ENCODE results near the gene PMVK.

PMVK gene

GRCh38 chr1:154945962-154946850, 9.7 kb upstream of the PMVK start:
- DNase-seq = no peak

DNA sequence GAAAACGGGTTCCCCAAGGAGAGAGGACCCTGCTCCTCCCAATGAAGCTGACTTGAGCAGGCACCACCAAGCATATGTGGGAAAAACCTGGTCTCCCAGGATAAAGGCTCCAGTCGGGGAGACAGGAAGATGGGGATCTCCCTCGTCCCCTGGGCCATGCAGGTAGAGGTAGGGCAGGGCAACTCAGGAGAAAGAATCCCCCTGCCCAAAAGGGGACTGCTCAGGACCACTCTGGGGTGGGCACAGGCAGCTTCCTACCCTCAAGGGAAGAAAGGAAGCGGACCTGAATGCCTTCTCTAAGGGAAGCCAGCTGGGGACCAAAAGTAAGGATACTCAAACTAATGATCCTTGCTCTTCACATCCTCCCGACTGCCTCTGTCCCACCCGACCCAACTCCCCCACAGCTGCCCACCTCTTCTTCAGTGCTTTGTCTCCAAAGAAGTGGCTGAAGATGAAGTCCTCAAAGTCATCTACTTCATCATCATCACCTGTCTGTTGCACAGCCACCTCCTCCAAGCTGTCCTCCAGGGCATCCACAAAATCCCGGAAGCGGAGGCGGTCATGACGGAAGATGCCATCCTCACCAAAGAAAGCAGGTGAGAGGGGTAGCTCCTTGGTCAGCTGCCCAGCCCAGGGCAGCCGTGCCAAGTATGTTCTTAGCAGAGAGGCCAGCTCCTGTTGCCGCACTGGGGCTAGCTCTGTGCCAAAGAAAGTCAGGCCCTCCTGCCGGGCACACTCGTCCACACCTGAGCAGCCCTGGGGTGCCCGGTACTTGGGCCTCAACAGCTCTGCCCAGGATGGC, 8.8 kb upstream of the PMVK start:
- no peak for DNase-seq

- DNase-seq = no peak
These were observed 8.1 kb upstream of the PMVK start for GRCh38 chr1:154944401-154945159.

DNA sequence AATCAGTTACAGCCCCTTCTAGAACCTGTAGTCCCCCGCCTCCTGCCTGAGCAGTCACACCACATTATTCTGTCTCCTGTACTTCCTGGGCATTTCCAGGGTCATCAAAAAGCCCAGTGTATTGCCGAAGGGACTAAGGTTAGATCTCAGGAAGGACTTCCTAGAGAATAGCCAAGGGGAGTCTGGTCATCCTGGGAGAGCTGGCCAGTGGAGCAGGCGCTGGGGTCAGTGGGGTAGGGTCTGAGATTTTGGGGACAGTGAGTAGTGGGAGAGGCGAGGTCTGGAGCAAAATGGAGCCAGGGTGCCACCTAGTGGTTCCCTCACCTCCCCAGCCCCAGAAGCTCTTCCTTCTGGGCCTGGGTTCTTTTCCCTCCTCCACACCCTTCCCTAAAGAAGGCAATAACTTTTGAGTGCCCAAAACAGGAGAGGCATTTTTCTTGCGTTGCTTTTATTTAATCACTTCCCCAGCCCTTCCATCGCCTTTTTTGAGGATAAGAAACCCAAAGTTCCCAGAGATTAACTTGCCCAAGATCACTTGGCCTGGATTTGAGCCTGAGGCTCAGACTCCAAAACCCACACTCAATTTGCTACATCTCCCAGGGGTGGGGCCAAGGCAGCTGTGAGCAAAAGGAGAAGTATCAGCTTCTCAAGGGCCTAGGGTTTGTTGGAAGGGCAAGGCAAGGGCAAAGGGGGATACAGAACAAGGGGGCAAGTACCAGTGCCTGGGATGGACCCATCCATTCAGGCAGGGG, 7.3 kb upstream of the PMVK start:
- DNase-seq = peak; percentile 41 to 62 (median 59)

DNA sequence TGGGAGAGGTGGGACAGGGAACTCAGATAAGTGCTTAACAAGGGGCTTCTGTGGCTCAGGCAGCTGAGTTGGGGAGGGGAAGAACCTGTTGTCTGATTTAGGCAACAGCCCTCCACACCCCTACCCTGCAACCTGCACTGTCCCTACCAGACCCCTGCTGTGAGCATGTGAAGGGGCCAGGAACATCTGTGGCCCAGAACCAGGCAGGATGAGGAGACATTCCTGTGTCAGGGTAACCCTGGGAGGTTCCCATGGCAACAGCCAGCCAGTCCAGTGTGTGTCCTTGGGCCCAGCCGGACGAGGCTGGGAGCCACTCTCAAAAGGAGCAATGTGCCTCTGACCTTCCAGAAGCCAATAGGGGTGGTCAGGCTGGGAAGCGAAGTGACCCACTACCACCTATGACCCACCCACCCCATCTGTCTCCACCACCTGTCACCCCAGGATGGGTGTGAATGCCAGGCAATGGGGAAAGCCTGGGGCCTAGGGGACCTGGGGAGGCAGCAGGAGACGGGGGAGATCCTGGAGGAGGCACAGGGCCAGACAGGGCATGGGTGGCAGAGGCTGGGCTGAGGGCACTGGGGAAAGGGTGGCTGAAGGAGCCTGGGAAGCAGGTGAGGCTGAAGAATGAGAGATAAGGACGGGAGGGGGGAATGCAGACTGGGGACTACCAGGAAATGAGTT, 5.0 kb upstream of the PMVK start:
- DNase-seq = no peak

DNA sequence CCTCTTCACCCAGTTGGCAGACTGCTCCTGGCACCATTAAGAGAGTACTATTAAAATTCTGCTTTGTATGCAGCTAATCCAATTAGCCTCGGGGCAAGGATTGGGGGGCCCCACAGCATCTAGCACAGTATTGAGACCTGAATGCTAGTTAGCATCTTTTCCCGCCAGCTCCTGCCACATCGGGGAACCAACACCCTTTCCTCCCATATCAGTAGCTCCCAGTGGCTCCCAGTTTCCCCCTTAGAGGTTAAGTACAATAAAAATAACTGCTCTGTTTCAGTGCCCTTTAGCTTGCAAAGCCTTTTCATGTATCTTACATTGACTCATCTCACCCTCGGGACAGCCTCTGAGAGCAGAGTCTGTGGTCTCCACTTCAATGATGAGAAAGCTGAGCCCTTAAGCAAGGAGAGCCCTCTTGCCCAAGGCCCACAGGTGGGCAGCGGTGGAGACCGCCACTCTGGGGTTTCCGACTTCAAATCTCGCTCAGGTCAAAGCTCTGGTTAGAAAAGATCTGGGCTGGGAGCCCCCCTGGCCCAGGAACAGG, 4.2 kb upstream of the PMVK start:
- no peak for DNase-seq

- DNase-seq = no peak
These were observed 3.7 kb upstream of the PMVK start for GRCh38 chr1:154940213-154940560.

DNA sequence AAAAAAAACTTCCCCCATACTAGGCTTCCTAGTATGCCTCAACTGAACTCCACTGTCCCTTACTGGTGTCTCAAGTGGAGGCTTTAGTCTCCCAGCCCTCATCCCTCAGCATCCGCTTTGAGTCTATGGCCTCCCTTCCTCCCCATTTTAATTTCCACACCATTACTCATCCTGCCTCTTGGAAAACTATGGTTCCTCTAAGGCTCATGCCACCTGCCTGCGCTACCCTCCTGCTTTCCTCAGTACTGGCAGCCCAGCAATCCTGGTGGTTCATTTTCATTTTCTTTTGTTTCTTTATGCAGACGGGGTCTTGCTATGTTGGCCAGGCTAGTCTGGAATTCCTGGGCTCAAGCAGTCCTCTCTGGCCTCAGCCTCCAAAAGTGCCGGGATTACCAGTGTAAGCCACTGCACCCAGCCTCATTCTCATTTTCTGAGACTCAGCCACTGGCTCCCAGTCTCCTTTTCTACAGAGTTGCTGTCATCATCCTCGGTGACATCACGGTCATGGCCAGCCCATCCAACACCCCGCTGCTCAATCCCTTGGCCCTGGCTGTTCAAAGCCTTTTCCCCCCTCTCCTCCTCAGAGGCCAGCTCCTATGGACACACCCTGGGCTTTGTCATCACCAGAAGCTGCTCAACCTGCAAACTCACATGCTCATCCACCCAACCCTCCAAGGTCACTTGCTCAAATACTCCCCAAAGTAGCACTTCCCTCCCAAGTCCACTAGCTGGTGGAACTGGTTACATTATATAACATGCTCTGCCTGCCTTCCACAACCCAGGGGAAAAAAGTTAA, 2.3 kb upstream of the PMVK start:
- no peak for DNase-seq

GRCh38 chr1:154937988-154938386, 1.5 kb upstream of the PMVK start:
- no peak for DNase-seq

DNA sequence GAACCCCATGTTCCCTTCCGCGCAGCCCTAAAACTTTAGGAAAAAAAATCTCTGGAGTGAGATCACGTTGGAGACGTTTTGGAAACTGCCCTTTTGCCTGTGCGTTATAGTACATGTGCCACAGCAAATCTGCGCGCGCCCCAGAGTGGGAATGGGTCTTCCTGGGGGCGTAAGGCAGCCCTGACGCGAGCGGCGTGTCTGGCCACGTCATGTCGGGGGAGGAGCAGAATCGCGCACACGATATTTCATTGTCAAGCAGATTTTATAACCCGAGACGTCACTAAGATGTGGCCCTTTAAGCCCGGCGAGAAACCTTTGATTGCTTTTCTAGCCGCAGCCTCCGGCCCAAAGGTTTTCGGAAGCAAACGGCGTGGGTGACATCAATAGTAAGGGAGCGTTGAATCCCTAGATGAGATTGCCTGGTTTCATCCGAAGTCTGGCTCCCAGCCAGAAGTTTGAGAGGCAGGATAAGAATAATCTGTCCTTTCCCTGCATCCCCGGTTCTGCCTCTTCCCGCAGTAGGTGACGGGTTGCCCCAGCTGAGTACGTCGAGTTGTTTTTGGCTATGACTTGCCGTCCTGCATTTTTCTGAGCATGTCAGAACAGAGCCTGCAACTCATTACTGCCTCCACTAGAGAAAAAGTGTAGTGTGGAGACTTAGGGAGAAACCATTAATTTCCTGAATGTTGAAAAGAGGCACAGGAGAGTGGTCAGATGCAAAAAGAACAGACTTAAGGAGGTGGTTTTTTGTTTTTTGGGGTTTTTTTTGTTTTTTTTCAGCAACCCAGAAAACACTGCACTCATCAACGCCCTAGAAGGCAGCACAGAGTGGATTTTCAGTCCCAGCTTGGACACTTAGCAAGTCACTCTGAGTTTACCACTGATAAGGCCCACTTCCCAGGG, 817 bp upstream of the PMVK start:
- DNase-seq = peak; percentile 90 to 94 (median 93)

- DNase-seq = no peak
These were observed 567 bp downstream of the PMVK start for GRCh38 chr1:154935749-154936554.

- no peak for DNase-seq
These were observed 2.1 kb downstream of the PMVK start for GRCh38 chr1:154934358-154934948.

GRCh38 chr1:154931940-154932487, 4.5 kb downstream of the PMVK start:
- DNase-seq = no peak

DNA sequence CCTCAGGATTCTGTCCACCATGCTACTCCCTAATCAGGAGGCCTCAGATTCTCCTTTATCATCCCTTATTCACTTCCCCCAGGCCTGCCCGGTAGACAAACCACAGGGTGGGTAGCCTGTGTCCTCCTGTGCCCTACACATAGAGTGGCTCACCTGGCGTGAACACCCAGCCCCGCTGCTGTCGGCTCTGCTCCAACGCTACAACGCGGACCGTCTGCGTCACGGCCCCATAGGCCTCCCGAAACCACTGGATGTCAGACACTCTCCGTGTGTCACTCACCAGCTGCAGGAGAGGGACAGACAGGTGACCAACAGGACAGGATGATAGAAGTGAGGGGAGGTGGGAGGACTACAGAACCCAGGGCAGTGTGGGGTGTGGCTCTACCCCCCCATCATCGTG, 10.3 kb downstream of the PMVK start:
- no peak for DNase-seq

DNA sequence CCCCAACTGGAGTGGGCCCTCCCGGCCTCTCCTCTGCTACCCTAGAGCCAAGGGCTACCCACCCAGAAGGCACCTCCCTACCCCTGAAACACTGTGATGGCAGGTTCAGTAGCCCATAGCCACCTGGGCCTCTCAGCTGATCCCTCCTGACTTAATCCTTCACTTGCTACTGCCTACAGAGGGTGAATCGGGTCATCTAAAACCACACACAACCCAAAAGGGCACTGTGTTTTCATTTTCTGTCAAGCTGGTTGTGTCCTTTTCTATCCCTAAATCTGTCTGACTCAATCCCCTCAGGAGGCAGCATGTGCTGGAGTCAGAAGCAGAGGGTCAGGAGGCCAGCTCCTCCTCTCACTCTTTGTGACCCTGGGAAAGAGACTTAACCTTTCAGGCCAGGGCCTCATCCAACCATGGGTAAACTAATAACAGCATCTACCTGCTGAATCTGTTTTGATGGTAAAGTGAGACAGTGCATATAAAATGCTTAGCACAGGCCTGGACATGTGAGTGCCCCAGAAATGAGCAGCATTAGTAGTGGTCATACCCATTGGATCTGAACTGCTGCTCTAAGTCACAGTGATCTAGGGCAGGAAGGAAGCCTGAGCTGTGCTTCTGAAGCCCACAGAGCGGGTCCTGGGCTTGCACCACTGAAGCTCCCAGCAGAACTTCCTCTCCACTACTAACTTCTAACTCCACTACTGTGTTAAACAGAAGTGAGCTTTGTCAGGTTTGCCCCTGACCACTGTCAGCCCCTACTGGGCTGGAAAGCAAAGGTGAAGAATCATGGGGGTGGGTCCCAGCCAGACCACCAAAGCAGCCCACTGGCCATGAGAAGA, 11.0 kb downstream of the PMVK start:
- no peak for DNase-seq

- DNase-seq = no peak
These were observed 12.8 kb downstream of the PMVK start for GRCh38 chr1:154923695-154924094.

DNA sequence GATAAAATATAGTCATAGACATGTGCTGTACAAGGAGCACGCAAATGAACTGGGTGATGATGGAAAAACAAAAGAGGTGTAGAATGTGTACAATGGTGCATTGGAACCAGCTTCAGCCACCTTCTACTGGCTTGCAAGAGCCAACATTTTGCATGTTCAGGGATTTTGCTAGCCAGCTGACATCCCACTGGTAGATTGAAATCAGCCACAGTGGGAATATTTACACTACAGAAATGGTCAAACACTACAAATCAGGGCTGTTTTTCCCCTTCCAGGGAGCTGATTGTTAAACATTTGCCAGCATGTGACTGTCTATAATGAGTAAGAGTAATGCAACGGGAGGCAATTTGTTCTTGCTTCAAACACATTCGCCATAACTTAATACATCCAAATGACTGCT, 23.2 kb downstream of the PMVK start:
- DNase-seq = no peak
